Cardiac muscle cell (in vitro differentiated cells and primary cell): ENCODE data around the gene SAMD3. TPM values are rescaled to one million over a fixed set of nuclear protein-coding genes. Genes with fewer than 3 reads are reported as not detected.
"Not testable (repeated sequence)": the region's sequence is repeated elsewhere in the genome, so short reads cannot be mapped to it uniquely, and the experiment has no call there.

Source experiments
- DNase-seq, 2 donors: peaks; one replicate each; pipeline versions ENCODE4 v3.0.0 to v3.0.0-alpha.2; 2010 to 2017; ENCODE audit warnings: low read depth in 1 of 2, low spot score in 1 of 2
- H3K27ac ChIP-seq: fragments of 200-600 bp; sonication (generic); 2 replicates; pipeline ENCODE4 v1.5.1; 2016
- H3K27me3 ChIP-seq: fragments of 200-600 bp; sonication (generic); 2 replicates; pipeline ENCODE4 v1.6.0; 2016; ENCODE audit warnings: control low read depth
- H3K36me3 ChIP-seq: fragments of 200-600 bp; sonication (generic); 2 replicates; pipeline ENCODE4 v1.5.1; 2016; ENCODE audit warnings: control low read depth
- H3K4me1 ChIP-seq: fragments of 200-600 bp; sonication (generic); 2 replicates; pipeline ENCODE4 v1.8.1; 2017; ENCODE audit warnings: low read depth, mild to moderate bottlenecking, mixed run types
- H3K4me3 ChIP-seq: fragments of 200-600 bp; sonication (generic); 2 replicates; pipeline ENCODE4 v1.5.1; 2016; ENCODE audit warnings: mild to moderate bottlenecking
- H3K9me3 ChIP-seq: fragments of 200-600 bp; sonication (generic); 2 replicates; pipeline ENCODE4 v1.5.1; 2017; ENCODE audit warnings: low read depth, mild to moderate bottlenecking, control low read depth
- polyA plus RNA-seq: library from polyadenylated mRNA; unstranded; fragments of >200 nt; fragmentation: Nextera tagmentation; extraction: Ambion mirVana; gene quantifications from 2 replicates; pipeline ENCODE4 v1.2.1, GENCODE V29; 2016
- total RNA-seq: library from RNA; depleted of rRNA; stranded (reverse); fragments of >200 nt; gene quantifications from 2 replicates; pipeline ENCODE4 v1.2.3, GENCODE V29; 2016
- TF ChIP-seq, protein P1 (sequence below): IDR thresholded peaks from 2 replicates; pipeline ENCODE4 v1.5.1; 2012; ENCODE audit warnings: low read depth, mild to moderate bottlenecking, low read length

Gene SAMD3
- total and polyA plus RNA-seq, 2 experiments from 2014 or later = not detected

DNA sequence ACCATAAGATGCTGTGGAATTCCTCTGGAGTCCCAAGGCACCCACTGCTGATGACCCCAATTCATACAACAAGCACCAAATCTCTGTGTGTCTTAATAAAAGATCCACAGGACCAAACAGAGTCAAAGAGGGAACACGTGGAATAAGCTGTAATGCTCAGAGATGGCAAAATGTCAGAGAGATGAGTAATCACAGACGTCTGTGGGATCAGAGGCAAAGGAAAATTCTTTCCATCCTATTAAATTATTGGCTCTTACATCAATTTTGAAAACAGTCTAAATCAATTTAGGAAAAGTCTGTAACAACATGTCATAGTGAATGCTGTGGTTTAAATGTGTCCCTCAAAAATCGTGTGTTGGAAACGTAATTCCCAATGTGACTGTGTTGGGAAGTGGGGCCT lies 17.5 kb upstream of the SAMD3 start:
- H3K27ac ChIP-seq = no peak overlapping the region

GRCh38 chr6:130239755-130240154 lies 17.0 kb upstream of the SAMD3 start:
- no peaks in the 10 kb centered on the region for H3K27me3 ChIP-seq
- H3K4me3 ChIP-seq = no peak overlapping the region
- no peak overlapping the region for H3K27ac ChIP-seq
- TF ChIP-seq, protein P1, sequence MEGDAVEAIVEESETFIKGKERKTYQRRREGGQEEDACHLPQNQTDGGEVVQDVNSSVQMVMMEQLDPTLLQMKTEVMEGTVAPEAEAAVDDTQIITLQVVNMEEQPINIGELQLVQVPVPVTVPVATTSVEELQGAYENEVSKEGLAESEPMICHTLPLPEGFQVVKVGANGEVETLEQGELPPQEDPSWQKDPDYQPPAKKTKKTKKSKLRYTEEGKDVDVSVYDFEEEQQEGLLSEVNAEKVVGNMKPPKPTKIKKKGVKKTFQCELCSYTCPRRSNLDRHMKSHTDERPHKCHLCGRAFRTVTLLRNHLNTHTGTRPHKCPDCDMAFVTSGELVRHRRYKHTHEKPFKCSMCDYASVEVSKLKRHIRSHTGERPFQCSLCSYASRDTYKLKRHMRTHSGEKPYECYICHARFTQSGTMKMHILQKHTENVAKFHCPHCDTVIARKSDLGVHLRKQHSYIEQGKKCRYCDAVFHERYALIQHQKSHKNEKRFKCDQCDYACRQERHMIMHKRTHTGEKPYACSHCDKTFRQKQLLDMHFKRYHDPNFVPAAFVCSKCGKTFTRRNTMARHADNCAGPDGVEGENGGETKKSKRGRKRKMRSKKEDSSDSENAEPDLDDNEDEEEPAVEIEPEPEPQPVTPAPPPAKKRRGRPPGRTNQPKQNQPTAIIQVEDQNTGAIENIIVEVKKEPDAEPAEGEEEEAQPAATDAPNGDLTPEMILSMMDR = no peak
- no peak for DNase-seq
- H3K36me3 ChIP-seq = no peaks in the 10 kb centered on the region
- H3K4me1 ChIP-seq = no peaks in the 10 kb centered on the region
- H3K9me3 ChIP-seq = no peaks in the 10 kb centered on the region

More for the DNA sequence above, 17.5 kb upstream of the SAMD3 start:
- DNase-seq = peak in 1 of 2 donors; percentile 57
- no peak overlapping the region for H3K4me3 ChIP-seq
- TF ChIP-seq, protein P1 = no peak
- no peaks in the 10 kb centered on the region for H3K4me1 ChIP-seq
- H3K27me3 ChIP-seq = no peaks in the 10 kb centered on the region
- H3K36me3 ChIP-seq = no peaks in the 10 kb centered on the region
- H3K9me3 ChIP-seq = no peaks in the 10 kb centered on the region

GRCh38 chr6:130233330-130233729 lies 10.6 kb upstream of the SAMD3 start:
- H3K4me3 ChIP-seq = no peak overlapping the region
- no peaks in the 10 kb centered on the region for H3K36me3 ChIP-seq
- no peak for DNase-seq
- TF ChIP-seq, protein P1 = no peak
- H3K27ac ChIP-seq = no peak overlapping the region
- no peaks in the 10 kb centered on the region for H3K27me3 ChIP-seq
- no peaks in the 10 kb centered on the region for H3K9me3 ChIP-seq
- H3K4me1 ChIP-seq = no peaks in the 10 kb centered on the region

DNA sequence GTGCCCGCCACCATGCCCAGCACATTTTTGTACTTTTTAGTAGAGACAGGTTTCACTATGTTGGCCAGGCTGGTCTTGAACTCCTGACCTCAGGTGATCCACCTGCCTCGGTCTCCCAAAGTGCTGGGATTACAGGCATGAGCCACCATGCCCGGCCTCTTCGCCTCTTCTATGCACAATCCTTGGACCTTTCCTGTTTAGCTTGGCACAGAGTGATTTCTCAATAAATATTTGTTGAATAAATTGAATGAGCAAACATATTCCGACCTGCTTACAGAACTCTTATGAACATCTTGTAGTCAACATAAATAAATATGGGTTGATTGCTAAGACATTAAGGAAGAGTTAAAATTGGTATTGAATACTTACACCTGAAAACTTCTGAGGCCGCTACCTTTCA lies 7.8 kb upstream of the SAMD3 start:
- H3K27me3 ChIP-seq, H3K36me3 ChIP-seq, H3K4me3 ChIP-seq, H3K4me1 ChIP-seq, H3K27ac ChIP-seq, H3K9me3 ChIP-seq, DNase-seq: not testable (repeated sequence)

DNA sequence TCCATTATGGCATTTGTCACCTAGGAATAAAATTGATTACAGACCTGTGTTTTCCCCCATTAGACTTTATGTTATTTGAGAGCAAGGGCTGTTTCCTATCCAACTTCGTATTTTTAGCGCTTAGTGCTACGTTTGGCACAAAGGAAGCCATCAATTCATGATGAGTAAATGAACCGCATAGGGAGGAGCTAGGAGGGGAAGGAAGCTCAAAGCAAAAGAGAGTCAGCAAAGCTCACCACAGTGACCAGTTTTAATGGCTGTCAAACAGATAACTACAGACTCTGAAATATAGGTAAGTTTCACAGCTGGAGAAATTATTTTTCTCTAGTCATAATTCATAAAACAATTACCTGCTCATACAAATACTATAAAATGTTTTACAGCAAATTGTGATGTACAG lies 6.9 kb upstream of the SAMD3 start:
- H3K9me3 ChIP-seq = no peaks in the 10 kb centered on the region
- H3K4me1 ChIP-seq = no peaks in the 10 kb centered on the region
- no peaks in the 10 kb centered on the region for H3K27me3 ChIP-seq
- no peaks in the 10 kb centered on the region for H3K36me3 ChIP-seq
- no peak overlapping the region for H3K27ac ChIP-seq
- TF ChIP-seq, protein P1 = no peak
- no peak for DNase-seq
- no peak overlapping the region for H3K4me3 ChIP-seq

DNA sequence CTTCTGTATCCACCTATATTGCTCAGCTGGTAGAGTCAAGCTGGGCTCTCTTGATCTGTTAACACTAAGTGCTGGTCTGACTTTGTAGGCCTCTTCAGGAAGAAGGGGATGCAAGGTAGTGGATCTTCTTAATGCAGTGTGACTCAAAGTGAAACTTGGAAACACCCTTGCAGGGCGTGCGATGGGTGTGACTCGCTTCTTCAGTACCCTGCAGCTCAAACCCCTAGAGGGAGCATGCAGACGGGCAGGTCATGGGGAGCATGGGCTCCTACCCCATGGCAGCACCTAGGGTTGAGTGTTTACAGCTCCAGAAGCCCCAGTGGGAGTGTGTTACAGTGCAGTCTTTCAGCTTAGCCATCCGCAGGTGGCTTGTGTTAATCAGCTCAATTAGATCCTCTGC lies 757 bp upstream of the SAMD3 start:
- Histone ChIP-seq H3K4me1 (no peaks in the 10 kb centered on the region), H3K27me3 (no peaks in the 10 kb centered on the region), H3K27ac (no peak overlapping the region), H3K9me3 (no peaks in the 10 kb centered on the region), H3K4me3 (no peak overlapping the region), H3K36me3 (no peaks in the 10 kb centered on the region)
- TF ChIP-seq, protein P1 = no peak
- no peak for DNase-seq
